H1 (cell line): ENCODE measurements around the gene KRT76. TPM values are rescaled to one million over a fixed set of nuclear protein-coding genes. Genes with fewer than 3 reads are reported as not detected.

Source experiments
- CTCF ChIA-PET: fragments of 300-600 bp; sonication (Branson Sonifier 250); formaldehyde crosslinking; loops from one replicate; lab custom pipeline; 2021; ENCODE audit not compliant: partially characterized antibody; lab: Charles Lee
- POLR2A ChIA-PET: fragments of 300-600 bp; sonication (Branson Sonifier 250); formaldehyde crosslinking; loops from one replicate; lab custom pipeline; 2021; ENCODE audit warnings: inconsistent platforms; ENCODE audit not compliant: partially characterized antibody; lab: Charles Lee
- DNase-seq, 2 experiments: peaks; one replicate each; pipeline versions ENCODE4 v3.0.0 to v3.0.0-alpha.2; 2010 to 2022; ENCODE audit warnings: low spot score in 2 of 2, low read depth in 1 of 2, mixed read lengths in 1 of 2
- FAIRE-seq: peaks from 2 replicates; lab custom pipeline; 2011; peaks lifted over from hg19 to GRCh38; lab: Jason Lieb, UNC
- H2AFZ ChIP-seq: 2 replicates; pipeline ENCODE4 v1.8.1; 2012; ENCODE audit warnings: low read length, inconsistent platforms
- H2AK5ac ChIP-seq: 2 replicates; pipeline ENCODE4 v1.6.1; 2013; ENCODE audit warnings: low read depth, low read length
- H2BK120ac ChIP-seq: replicated peaks from 2 replicates; pipeline ENCODE3; 2013; ENCODE audit warnings: low read depth, low read length, inconsistent platforms
- H2BK12ac ChIP-seq: 2 replicates; pipeline ENCODE4 v1.6.1; 2013; ENCODE audit warnings: low read depth, low read length
- H2BK15ac ChIP-seq: 2 replicates; pipeline ENCODE4 v1.6.1; 2013; ENCODE audit warnings: low read length
- H2BK20ac ChIP-seq: 2 replicates; pipeline ENCODE4 v1.6.1; 2013; ENCODE audit warnings: low read length
- H2BK5ac ChIP-seq: 2 replicates; pipeline ENCODE4 v1.6.1; 2013; ENCODE audit warnings: low read depth, low read length
- H3K14ac ChIP-seq: 2 replicates; pipeline ENCODE4 v1.6.1; 2013; ENCODE audit warnings: inconsistent platforms; ENCODE audit not compliant: insufficient read length
- H3K18ac ChIP-seq: 2 replicates; pipeline ENCODE4 v1.6.1; 2013; ENCODE audit warnings: low read length; ENCODE audit errors: extremely low read depth
- H3K23ac ChIP-seq: 2 replicates; pipeline ENCODE4 v1.6.1; 2013; ENCODE audit warnings: inconsistent platforms; ENCODE audit not compliant: insufficient read length
- H3K23me2 ChIP-seq: 2 replicates; pipeline ENCODE4 v1.6.1; 2013; ENCODE audit warnings: low read depth, low read length
- H3K27ac ChIP-seq: 2 replicates; pipeline ENCODE4 v1.6.1; 2011; ENCODE audit warnings: low read depth, low read length, inconsistent platforms
- H3K27me3 ChIP-seq, 4 experiments: replicated peaks in 1 of 4; 1 replicate in 1 of 4; 2 replicates in 3 of 4; pipeline versions ENCODE4 v1.6.1 to v1.8.1; 2011 to 2013; ENCODE audit warnings: low read length in 3 of 4, mild to moderate bottlenecking in 3 of 4, inconsistent platforms in 2 of 4, mixed read lengths in 2 of 4, moderate library complexity in 1 of 4; ENCODE audit not compliant: control insufficient read depth in 3 of 4, insufficient read depth in 3 of 4; ENCODE audit errors: extremely low read depth in 1 of 4
- H3K36me3 ChIP-seq, 4 experiments: 2 replicates each; pipeline versions ENCODE4 v1.6.1 to v1.8.1; 2011 to 2013; ENCODE audit warnings: mild to moderate bottlenecking in 4 of 4, low read length in 3 of 4, moderate library complexity in 2 of 4, control low read depth in 1 of 4, inconsistent platforms in 1 of 4; ENCODE audit not compliant: insufficient read depth in 4 of 4, control insufficient read depth in 2 of 4
- H3K4ac ChIP-seq: replicated peaks from 2 replicates; pipeline ENCODE3; 2013; ENCODE audit warnings: low read length, low read depth, mixed read lengths, inconsistent platforms; ENCODE audit not compliant: insufficient read length
- H3K4me1 ChIP-seq, 4 experiments: replicated peaks in 1 of 4; 1 replicate in 1 of 4; 2 replicates in 3 of 4; pipeline versions ENCODE4 v1.6.1 to v1.8.1; 2011 to 2013; ENCODE audit warnings: low read length in 3 of 4, inconsistent platforms in 2 of 4, mixed read lengths in 1 of 4; ENCODE audit not compliant: insufficient read depth in 4 of 4, control insufficient read depth in 3 of 4
- H3K4me2 ChIP-seq, 2 experiments: 2 replicates each; pipeline versions ENCODE4 v1.6.1 to v1.8.1; 2011 to 2013; ENCODE audit warnings: low read depth in 2 of 2, low read length in 2 of 2, control low read depth in 1 of 2, inconsistent platforms in 1 of 2, mild to moderate bottlenecking in 1 of 2; ENCODE audit not compliant: insufficient read depth in 1 of 2
- H3K4me3 ChIP-seq, 4 experiments: fragments of 200-600, 300-600 bp in 1 of 4; sonication (generic), shearing (Covaris generic), sonication (Bioruptor Twin) in 1 of 4; 2 replicates each; pipeline versions ENCODE4 v1.5.1 to v1.8.1; 2011 to 2016; ENCODE audit warnings: low read length in 4 of 4, low read depth in 3 of 4, control low read depth in 2 of 4, inconsistent platforms in 2 of 4, mild to moderate bottlenecking in 2 of 4, mixed read lengths in 1 of 4, moderate library complexity in 1 of 4; ENCODE audit not compliant: insufficient read depth in 2 of 4; ENCODE audit errors: extremely low read depth in 1 of 4
- H3K56ac ChIP-seq: replicated peaks from 2 replicates; pipeline ENCODE3; 2013; ENCODE audit warnings: low read depth, mild to moderate bottlenecking, mixed read lengths, low read length, inconsistent platforms; ENCODE audit not compliant: insufficient read length
- H3K79me1 ChIP-seq: 2 replicates; pipeline ENCODE4 v1.6.1; 2013; ENCODE audit warnings: low read depth, low read length, control low read depth
- H3K79me2 ChIP-seq, 2 experiments: 2 replicates each; pipeline versions ENCODE4 v1.6.1 to v1.8.1; 2012 to 2013; ENCODE audit warnings: low read length in 2 of 2, mild to moderate bottlenecking in 2 of 2, inconsistent platforms in 1 of 2; ENCODE audit not compliant: insufficient read depth in 2 of 2, control insufficient read depth in 1 of 2
- H3K9ac ChIP-seq, 4 experiments: replicated peaks in 1 of 4; 1 replicate in 1 of 4; 2 replicates in 3 of 4; pipeline versions ENCODE4 v1.6.1 to v1.8.1; 2011 to 2013; ENCODE audit warnings: low read depth in 3 of 4, low read length in 3 of 4, control low read depth in 2 of 4, mild to moderate bottlenecking in 2 of 4, moderate library complexity in 2 of 4, inconsistent platforms in 1 of 4; ENCODE audit errors: extremely low read depth in 1 of 4
- H3K9me3 ChIP-seq, 2 experiments: 2 replicates each; pipeline versions ENCODE4 v1.6.1 to v1.8.1; 2012 to 2013; ENCODE audit warnings: mild to moderate bottlenecking in 2 of 2, moderate library complexity in 2 of 2, control low read depth in 1 of 2, inconsistent platforms in 1 of 2, low read depth in 1 of 2, low read length in 1 of 2, mixed read lengths in 1 of 2; ENCODE audit not compliant: insufficient read depth in 2 of 2
- H4K20me1 ChIP-seq, 2 experiments: replicated peaks in 1 of 2; 2 replicates each; pipeline versions ENCODE3 to v1.8.1; 2011 to 2013; ENCODE audit warnings: inconsistent platforms in 2 of 2, low read length in 2 of 2, mild to moderate bottlenecking in 1 of 2; ENCODE audit not compliant: insufficient read depth in 2 of 2, control insufficient read depth in 1 of 2
- H4K5ac ChIP-seq: 2 replicates; pipeline ENCODE4 v1.6.1; 2013; ENCODE audit warnings: low read length, low read depth, mixed read lengths, inconsistent platforms; ENCODE audit not compliant: insufficient read length
- H4K8ac ChIP-seq: 2 replicates; pipeline ENCODE4 v1.8.0; 2013; ENCODE audit warnings: mild to moderate bottlenecking, moderate library complexity, low read length, inconsistent platforms; ENCODE audit not compliant: insufficient read depth; ENCODE audit errors: extremely low read depth
- H4K91ac ChIP-seq: replicated peaks from 2 replicates; pipeline ENCODE3; 2013; ENCODE audit warnings: low read length, mixed read lengths, inconsistent platforms; ENCODE audit not compliant: insufficient read length
- BACH1 ChIP-seq: IDR thresholded peaks from 2 replicates; pipeline ENCODE4 v1.6.1; 2012; ENCODE audit warnings: low read length, improper control_type of control experiment
- CBX5 ChIP-seq: fragments of 300-800, 300-1000 bp; sonication (generic); IDR thresholded peaks from 2 replicates; pipeline ENCODE4 v1.7.1; 2016; ENCODE audit warnings: antibody characterized with exemption, low read length, low read depth
- GTF2F1 ChIP-seq: IDR thresholded peaks from 2 replicates; pipeline ENCODE4 v1.6.1; 2012; ENCODE audit warnings: low read depth, low read length, improper control_type of control experiment, borderline replicate concordance
- JUN ChIP-seq: IDR thresholded peaks from 2 replicates; pipeline ENCODE4 v1.6.1; 2011; ENCODE audit warnings: low read depth, mild to moderate bottlenecking, improper control_type of control experiment, low read length
- KDM1A ChIP-seq: fragments of 200-600, 300-600 bp; sonication (generic); IDR thresholded peaks from 2 replicates; pipeline ENCODE4 v1.7.1; 2016; ENCODE audit warnings: mild to moderate bottlenecking, low read length, borderline replicate concordance
- KDM4A ChIP-seq: IDR thresholded peaks from one replicate; pipeline ENCODE4 v1.7.1; 2012; ENCODE audit warnings: low read depth, mild to moderate bottlenecking, moderate library complexity, low read length, inconsistent platforms; ENCODE audit not compliant: severe bottlenecking
- KDM5A ChIP-seq: fragments of 200-600 bp; IDR thresholded peaks from 2 replicates; pipeline ENCODE4 v1.7.1; 2012; ENCODE audit warnings: mild to moderate bottlenecking, low read length, inconsistent platforms, mixed read lengths
- MAFK ChIP-seq: IDR thresholded peaks from 2 replicates; pipeline ENCODE4 v1.6.1; 2012; ENCODE audit warnings: low read depth, mild to moderate bottlenecking, improper control_type of control experiment, low read length
- POLR2A ChIP-seq, 2 experiments: IDR thresholded peaks; 1 replicate in 1 of 2; 2 replicates in 1 of 2; pipeline ENCODE4 v1.6.1; 2011; ENCODE audit warnings: low read depth in 2 of 2, low read length in 2 of 2, mild to moderate bottlenecking in 2 of 2; ENCODE audit errors: control extremely low read depth in 1 of 2
- RAD21 ChIP-seq, 2 experiments: IDR thresholded peaks in 1 of 2; conservative IDR thresholded peaks in 1 of 2; 2 replicates each; pipeline ENCODE4 v1.6.1; 2011; ENCODE audit warnings: low read depth in 2 of 2, low read length in 2 of 2, improper control_type of control experiment in 1 of 2, inconsistent platforms in 1 of 2, mild to moderate bottlenecking in 1 of 2, moderate library complexity in 1 of 2
- RBBP5 ChIP-seq: IDR thresholded peaks from 2 replicates; pipeline ENCODE4 v1.7.1; 2012; ENCODE audit warnings: low read depth, mild to moderate bottlenecking, inconsistent platforms, low read length, moderate library complexity, borderline replicate concordance
- SP4 ChIP-seq: IDR thresholded peaks from 2 replicates; pipeline ENCODE4 v1.6.1; 2012; ENCODE audit warnings: low read length, inconsistent platforms
- SRF ChIP-seq: IDR thresholded peaks from 2 replicates; pipeline ENCODE4 v1.6.1; 2011; ENCODE audit warnings: mild to moderate bottlenecking, low read depth, low read length, moderate library complexity
- TAF1 ChIP-seq: IDR thresholded peaks from 2 replicates; pipeline ENCODE4 v1.6.1; 2011; ENCODE audit warnings: mild to moderate bottlenecking, low read depth, low read length
- TBP ChIP-seq: IDR thresholded peaks from 2 replicates; pipeline ENCODE4 v1.6.1; 2011; ENCODE audit warnings: low read depth, low read length, improper control_type of control experiment
- TCF12 ChIP-seq: IDR thresholded peaks from 2 replicates; pipeline ENCODE4 v1.6.1; 2011; ENCODE audit warnings: low read depth, mild to moderate bottlenecking, low read length
- WGBS, 2 experiments: shearing (Covaris generic) in 1 of 2; methylation state at CpG; one replicate each; pipeline versions ENCODE4 v1.1.6 to v1.1.7; 2013 to 2015; ENCODE audit warnings: low lambda C conversion rate in 2 of 2, mixed read lengths in 2 of 2, inconsistent platforms in 1 of 2, low coverage in 1 of 2, missing lambda C conversion rate in 1 of 2; ENCODE audit not compliant: insufficient replicate concordance in 2 of 2, insufficient coverage in 1 of 2, insufficient read length in 1 of 2; ENCODE audit errors: extremely low coverage in 1 of 2, missing lambda C conversion rate in 1 of 2; 5-methylcytosine and 5-hydroxymethylcytosine counted together
- polyA plus RNA-seq, 7 experiments: library from polyadenylated mRNA; depleted of rRNA in 3 of 7; stranded (reverse) in 5 of 7; unstranded in 2 of 7; fragments of >200 nt in 5 of 7; fragments of 200-250 nt in 2 of 7; gene quantifications; 1 replicate in 5 of 7; 2 replicates in 1 of 7; 4 replicates in 1 of 7; pipeline versions ENCODE4 v1.2.1 to v1.2.3, GENCODE V29; 2011 to 2013; ENCODE audit warnings: missing spikeins in 2 of 7, mixed read lengths in 2 of 7
- total RNA-seq: library from RNA; stranded (reverse); fragmentation: NEBNext Ultra II Directional; extraction: Animal tissue kit (Norgen Biotek cat#: 25700); gene quantifications from 2 replicates; pipeline ENCODE4 v1.2.1, GENCODE V29; 2021

The KRT76 gene
- total and polyA plus RNA-seq, 2 of the 8 experiments (the other 6 are each of a cell fraction or from before 2014, with no cell fraction given): not detected

DNA sequence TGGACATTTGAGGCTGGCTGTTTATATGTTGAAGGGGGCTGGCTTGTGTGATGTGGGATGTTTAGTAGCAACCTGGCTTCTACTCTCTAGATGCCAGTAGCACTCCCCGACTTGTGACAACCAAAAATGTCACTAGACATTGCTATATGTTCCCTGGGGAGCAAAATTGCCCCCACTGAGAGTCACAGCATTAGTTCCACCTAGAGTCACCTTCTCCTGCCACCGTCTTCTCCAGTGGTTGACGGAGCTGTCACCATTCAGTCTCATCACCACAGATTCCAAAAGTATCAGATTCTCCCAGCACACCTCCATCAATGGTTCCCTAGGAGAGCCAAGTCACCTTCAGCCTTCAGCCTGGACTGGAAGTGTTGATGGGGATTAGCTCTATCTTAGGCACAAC, 7.8 kb upstream of the KRT76 start:
- Histone ChIP-seq H4K91ac (no peak overlapping the region), H3K9ac (no peak overlapping the region), H2BK15ac (no peak overlapping the region), H4K20me1 (no peaks in the 10 kb centered on the region), H3K4me1 (no peaks in the 10 kb centered on the region), H3K56ac (no peak overlapping the region), H2AFZ (no peak overlapping the region), H3K4me2 (no peak overlapping the region), H3K4ac (no peak overlapping the region), H2BK5ac (no peak overlapping the region), H3K18ac (no peak overlapping the region), H3K36me3 (no peaks in the 10 kb centered on the region), H3K14ac (no peak overlapping the region), H4K8ac (no peak overlapping the region), H3K23ac (no peak overlapping the region), H3K79me2 (no peaks in the 10 kb centered on the region), H2AK5ac (no peak overlapping the region), H3K27ac (no peak overlapping the region), H2BK20ac (no peak overlapping the region), H3K23me2 (no peaks in the 10 kb centered on the region), H3K79me1 (no peaks in the 10 kb centered on the region), H2BK120ac (no peak overlapping the region), H2BK12ac (no peak overlapping the region), H3K9me3 (no peaks in the 10 kb centered on the region), H3K27me3 (no peaks in the 10 kb centered on the region), H4K5ac (no peak overlapping the region), H3K4me3 (no peak overlapping the region)
- DNase-seq (no peak), FAIRE-seq (no peak)
- 85% methylated on average over 3 of the region's 3 CpGs; no CpG with 5 or more reads in 1 of the 2 experiments for WGBS, 2 experiments
- CTCF ChIA-PET: interaction anchor here (0.9 kb wide), 1 partner anchor 203 kb away, joined by 3 read pairs; no protein-coding TSS in a partner anchor
- POLR2A ChIA-PET: no interaction called here
- TF ChIP-seq CBX5 (no peak), KDM5A (no peak), BACH1 (no peak), SRF (no peak), GTF2F1 (no peak), RAD21 (IDR thresholded peaks at IDR 0.05 in 1 of 2, conservative IDR thresholded peaks at IDR 0.05 in 1 of 2; ENCODE audit: low read depth in 2 of 2, low read length in 2 of 2) (no peak), KDM1A (no peak), KDM4A (no peak), TCF12 (no peak), TAF1 (no peak), MAFK (no peak), RBBP5 (no peak), TBP (no peak), JUN (no peak), POLR2A (IDR thresholded peaks at IDR 0.05; ENCODE audit: control extremely low read depth in 1 of 2, low read depth in 2 of 2, low read length in 2 of 2) (no peak), SP4 (no peak)
